Islet precursor cell (in vitro differentiated cells): ENCODE results near the gene AP1G1.
A peak's percentile ranks its signal among the peaks of the same experiment; 100 is the strongest.
"Not testable (repeated sequence)": the region's sequence is repeated elsewhere in the genome, so short reads cannot be mapped to it uniquely, and the experiment has no call there.

Experiments used
- DNase-seq: peaks from one replicate; pipeline ENCODE4 v3.0.0-alpha.2; 2018

The AP1G1 gene

DNA sequence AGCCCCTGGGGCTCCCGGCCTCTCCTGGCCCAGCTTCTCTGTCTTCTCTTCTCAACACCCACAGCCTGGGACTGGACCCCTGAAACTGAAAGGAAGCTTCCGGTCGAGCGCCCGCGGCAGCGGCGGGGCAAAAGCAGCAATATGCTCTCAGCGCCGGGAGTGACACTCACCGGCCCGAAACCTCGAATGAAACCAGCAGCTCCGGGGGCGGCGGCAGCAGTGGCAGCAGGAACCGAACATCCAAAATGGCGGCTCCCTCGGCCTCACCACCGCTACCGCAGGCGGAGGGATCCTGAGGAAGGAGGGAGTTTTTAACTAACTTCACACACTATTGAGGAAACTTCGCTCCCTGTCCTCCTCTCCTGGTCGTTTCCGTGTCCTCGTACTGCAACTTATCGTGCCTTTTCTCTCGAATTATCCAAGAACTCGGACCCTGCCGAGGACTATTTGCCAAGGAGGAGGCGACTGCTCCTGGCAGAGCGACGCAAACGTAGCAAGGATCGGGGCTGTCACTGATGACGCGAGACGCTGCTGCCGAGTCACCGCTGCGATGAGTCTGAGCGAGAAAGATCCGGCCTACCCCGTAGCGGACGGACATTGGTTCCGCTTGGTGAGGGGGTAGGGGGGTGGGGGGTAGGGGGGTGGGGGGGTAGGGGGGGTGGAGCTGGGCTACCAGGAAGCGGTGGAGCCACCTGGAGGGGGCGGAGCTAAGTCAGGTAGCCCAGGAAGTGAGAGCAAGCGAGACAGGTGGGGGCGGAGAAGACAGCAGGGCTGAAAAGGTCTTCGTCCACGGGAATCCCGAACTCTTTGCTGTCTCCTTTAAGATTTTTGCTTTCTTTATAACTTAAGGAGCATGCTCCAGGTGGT, at the start of gene AP1G1:
Gene AP1G1, minus strand, starts transcription at position 242 of the 867 bp plus-strand sequence. CDS start 19,355 bp downstream, outside the sequence.
- DNase-seq = peak; percentile 99

GRCh38 chr16:71855937-71856662, 47.5 kb upstream of the AP1G1 start:
- no peak for DNase-seq

DNA sequence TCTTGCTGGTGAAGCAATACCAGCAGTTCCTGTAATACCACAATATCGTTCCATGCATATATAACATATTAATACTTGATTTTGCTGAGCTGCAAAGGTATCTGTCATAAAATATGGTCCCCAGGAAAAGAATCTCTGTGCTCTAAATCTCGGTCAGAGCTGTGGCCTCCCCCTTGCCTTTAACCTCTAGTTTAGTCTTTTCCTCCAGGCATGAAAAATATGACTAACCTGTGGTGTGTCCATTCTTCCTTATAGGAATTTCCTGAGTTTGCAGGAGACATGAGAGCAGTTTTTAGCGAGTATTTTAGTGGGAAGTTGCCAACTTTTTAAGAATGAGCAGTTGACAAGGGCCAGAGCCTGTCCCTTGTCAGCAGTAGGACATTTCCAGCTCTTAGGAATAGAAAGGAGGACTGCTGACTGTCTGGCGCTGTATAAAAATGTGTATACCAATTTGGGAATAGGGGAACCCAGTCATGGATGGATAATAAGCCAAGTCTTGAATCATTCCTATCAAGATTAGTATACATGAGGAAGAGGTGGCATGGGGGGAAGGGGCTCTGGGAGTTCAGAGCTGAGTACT, 45.8 kb upstream of the AP1G1 start:
- DNase-seq = no peak

- no peak for DNase-seq
Measured at GRCh38 chr16:71853413-71853812, 44.8 kb upstream of the AP1G1 start.

DNA sequence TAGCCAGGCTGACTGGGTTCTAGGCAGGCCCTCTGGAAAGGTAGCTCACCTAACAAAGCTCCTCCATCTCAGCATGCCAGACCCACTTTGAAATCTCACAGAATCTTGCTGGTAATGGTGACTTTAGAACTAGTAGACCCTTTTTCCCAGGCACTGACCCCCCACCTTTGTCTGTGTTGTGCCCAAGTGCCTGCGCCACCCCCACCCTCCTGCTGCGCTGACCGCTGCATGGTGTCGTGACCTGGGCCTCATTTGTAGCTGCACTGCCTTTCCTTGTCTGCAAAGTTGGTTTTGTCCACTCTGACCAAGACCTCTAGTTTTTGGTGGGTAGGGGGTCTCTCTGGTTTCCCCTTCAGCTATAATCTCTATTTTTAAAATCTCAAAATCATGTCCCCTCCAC, 43.9 kb upstream of the AP1G1 start:
- no peak for DNase-seq

DNA sequence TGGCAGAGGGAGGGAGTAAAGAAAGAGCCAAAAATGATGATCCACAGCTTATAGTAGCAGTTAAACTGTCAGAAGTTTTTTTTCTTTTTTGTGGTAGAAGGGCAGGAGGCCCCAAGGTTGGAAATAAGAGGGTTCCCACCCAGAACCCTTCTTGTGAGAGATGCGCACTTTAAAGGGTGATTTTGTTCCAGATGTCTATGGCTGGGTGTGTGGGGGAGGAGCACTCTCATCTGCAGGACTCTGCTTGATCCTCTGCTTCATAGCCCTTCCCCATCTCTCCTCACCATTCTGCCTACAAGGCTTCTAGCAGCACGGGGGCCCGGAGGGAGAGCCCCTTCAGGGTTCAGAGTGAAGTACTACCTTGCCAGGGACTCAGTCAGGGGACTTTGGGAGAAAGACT, 43.5 kb upstream of the AP1G1 start:
- no peak for DNase-seq

- no peak for DNase-seq
Measured at GRCh38 chr16:71851746-71852145, 43.1 kb upstream of the AP1G1 start.

DNA sequence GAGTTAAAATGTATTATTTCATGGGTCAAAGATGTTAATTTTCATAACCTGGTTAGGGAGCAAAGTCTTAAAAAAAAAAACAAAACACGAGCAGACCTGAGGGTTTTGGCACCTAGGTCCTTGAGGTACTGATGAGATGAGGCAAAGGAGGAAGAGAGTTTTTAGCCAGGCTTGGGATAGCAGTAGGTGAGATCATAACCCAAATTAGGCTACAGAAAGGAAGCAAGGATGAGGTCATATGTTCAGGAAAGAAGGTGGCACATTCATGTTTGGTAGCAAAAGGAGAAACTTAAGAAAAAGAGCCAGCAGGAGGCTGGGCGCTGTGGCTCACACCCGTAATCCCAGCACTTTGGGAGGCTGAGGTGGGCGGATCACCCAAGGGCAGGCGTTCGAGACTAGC, 40.0 kb upstream of the AP1G1 start:
- no peak for DNase-seq

GRCh38 chr16:71847096-71847495, 38.5 kb upstream of the AP1G1 start:
- DNase-seq = no peak

- no peak for DNase-seq
Measured at GRCh38 chr16:71846431-71846830, 37.8 kb upstream of the AP1G1 start.

DNA sequence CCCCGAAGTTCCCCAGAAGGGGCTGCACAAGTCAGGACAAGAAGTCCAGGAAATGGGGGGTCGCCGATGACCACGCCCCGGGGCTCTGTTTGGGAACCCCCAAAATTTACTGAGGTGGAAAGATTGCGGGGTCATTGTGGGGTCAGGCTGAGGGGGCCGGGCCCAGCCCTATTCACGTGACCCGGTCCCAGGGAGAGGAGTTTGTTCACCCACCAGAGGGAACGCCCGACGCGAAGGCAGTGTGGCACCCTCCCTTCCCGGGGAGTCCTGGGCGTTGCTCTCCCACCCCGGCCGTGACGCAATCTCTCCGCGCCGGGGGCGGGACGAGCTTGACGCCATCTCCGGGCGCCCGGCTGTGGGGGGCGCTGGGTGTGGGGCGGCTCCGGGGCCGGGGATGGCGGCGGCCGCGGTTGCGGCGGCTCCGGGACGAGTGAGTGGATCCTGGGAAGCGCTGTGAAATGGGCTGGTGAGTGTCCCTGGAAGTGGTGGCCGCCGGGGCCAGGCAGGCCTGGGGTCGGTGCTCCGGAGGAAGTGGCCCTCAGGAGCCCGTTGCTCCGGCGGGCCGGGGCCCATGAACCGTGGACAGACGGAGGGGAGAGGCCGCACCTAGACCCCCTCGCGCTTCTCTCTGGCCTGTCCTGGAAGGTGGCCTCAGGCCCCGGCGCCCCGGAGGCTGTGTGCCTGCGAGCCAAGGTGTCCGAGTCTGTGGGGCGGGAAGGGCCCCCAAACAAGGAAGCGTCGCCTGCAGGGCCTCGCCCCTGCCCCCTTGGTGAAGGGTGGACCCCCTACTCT, 37.2 kb upstream of the AP1G1 start, which contains the start of gene ATXN1L:
Gene ATXN1L, plus strand, starts transcription at position 338 of the 792 bp plus-strand sequence. CDS start 3,765 bp downstream, outside the sequence.
- peak; percentile 93 for DNase-seq

- no peak for DNase-seq
Measured at GRCh38 chr16:71843572-71843971, 34.9 kb upstream of the AP1G1 start.

DNA sequence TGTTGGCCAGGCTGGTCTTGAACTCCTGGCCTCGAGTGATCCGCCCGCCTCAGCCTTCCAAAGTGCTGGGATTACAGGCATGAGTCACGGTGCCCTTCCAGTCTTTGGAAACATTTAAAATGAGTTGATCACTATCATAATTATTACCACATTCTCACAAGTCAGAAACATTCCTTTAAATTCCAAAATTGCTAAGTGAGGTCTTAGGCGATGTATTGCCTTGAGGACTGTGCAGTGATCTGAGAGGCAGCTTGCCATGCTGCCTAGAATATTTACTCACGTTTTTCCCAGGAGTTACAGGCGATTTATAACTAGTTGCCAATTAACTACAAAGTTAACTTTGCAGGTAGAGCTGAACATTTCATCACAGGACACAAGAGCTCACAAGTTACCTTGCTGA, 31.4 kb upstream of the AP1G1 start:
- DNase-seq = no peak

GRCh38 chr16:71837150-71837549, 28.5 kb upstream of the AP1G1 start:
- DNase-seq = no peak

- no peak for DNase-seq
Measured at GRCh38 chr16:71834291-71834690, 25.7 kb upstream of the AP1G1 start.

DNA sequence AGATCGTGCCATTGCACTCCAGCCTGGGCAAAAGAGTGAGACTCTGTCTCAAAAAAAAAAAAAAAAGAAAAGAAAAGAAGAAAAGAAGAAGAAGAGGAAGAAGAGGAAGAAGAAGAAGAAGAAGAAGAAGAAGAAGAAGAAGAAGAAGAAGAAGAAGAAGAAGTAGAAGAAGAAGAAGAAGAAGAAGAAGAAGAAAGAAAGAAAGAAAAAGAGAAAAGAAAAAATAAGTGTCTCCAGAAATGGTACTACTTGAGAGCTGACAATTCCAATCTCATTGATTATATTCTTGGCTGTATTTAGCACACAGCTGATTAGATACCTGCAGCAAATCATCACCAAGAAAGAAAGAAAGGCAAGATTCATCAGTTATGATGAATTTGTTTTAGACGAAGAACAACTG, 23.5 kb upstream of the AP1G1 start:
- not testable (repeated sequence) for DNase-seq

- not testable (repeated sequence) for DNase-seq
Measured at GRCh38 chr16:71831698-71832097, 23.1 kb upstream of the AP1G1 start.

DNA sequence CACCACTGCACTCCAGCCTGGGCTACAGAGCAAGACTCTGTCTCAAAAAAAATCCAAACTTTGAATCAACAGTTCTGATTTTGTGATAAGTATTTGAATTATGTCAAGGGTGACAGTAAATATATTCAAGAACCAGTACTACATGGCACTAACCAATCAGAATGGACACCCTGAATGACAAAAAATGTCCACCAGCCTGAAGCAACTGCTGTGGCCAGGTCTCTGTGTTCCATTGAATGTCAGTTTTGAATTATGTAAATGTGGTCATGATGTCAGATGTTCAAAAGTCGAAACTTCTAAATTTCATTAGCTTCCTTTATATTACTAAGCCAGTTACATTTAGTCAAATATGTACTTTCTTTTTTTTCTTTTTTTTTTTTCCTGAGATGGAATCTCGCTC, 21.7 kb upstream of the AP1G1 start:
- DNase-seq = no peak

- no peak for DNase-seq
Measured at GRCh38 chr16:71826533-71827017, 17.9 kb upstream of the AP1G1 start.

- DNase-seq = not testable (repeated sequence)
Measured at GRCh38 chr16:71817155-71817500, 8.5 kb upstream of the AP1G1 start.

DNA sequence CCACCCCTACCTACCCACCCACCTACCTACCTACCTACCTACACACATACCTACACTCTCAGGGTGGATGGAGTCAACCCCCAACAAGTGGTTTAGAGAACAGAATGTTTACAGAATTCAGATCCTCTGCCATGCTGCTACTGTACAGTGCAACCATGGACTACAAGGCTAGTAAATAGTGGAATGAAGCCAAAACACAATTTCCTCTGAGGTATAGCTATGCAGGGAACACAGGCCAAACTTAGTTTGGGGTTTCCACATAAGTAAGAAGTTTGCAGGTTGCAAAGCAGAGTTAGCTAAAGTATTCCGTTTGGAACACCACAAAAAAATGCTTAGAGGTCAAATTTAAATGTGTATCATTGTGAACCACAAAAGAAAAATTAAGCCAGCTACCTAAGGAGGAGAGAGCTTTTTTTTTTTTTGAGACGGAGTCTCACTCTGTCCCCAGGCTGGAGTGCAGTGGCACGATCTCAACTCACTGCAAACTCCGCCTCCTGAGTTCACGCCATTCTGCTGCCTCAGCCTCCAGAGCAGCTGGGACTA, 2.7 kb upstream of the AP1G1 start:
- no peak for DNase-seq

GRCh38 chr16:71810155-71810530, 1.5 kb upstream of the AP1G1 start:
- DNase-seq = not testable (repeated sequence)
